T-helper 1 cell (primary cell): ENCODE results near the gene NMT1.

Source experiments
- DNase-seq, 5 donors: peaks; one replicate each; pipeline ENCODE4 v3.0.0-alpha.2; 2012 to 2020
- total RNA-seq, 4 donors: gene quantifications; one replicate each; lab custom pipeline; 2026; lab: John Stamatoyannopoulos, UW

NMT1 gene
- 44.6 to 108 (median 90.8) reads per million in 4 donors for total RNA-seq

GRCh38 chr17:45060797-45061605 is at the start of gene NMT1:
Gene NMT1, plus strand, starts transcription at chr17:45061317. Its CDS starts 13 bp downstream, at chr17:45061330.
- DNase-seq = peak; percentile 89 to 99 (median 93)

- DNase-seq = no peak
Measured at GRCh38 chr17:45011767-45012166, 49.4 kb upstream of the NMT1 start.

GRCh38 chr17:45013021-45013997 is 47.8 kb upstream of the NMT1 start:
- DNase-seq = no peak

GRCh38 chr17:45016237-45016636 is 44.9 kb upstream of the NMT1 start:
- DNase-seq = no peak

GRCh38 chr17:45016823-45017222 is 44.3 kb upstream of the NMT1 start:
- no peak for DNase-seq

GRCh38 chr17:45018514-45018847 is 42.6 kb upstream of the NMT1 start:
- no peak for DNase-seq

- DNase-seq = peak in 2 of 5 donors; percentile 31 to 32
Measured at GRCh38 chr17:45018848-45019711, 42.0 kb upstream of the NMT1 start.

- no peak for DNase-seq
Measured at GRCh38 chr17:45020354-45021138, 40.6 kb upstream of the NMT1 start.

GRCh38 chr17:45021607-45022287 is 39.4 kb upstream of the NMT1 start:
- DNase-seq = peak; percentile 32 to 66 (median 55)

GRCh38 chr17:45022288-45022648 is 38.8 kb upstream of the NMT1 start:
- DNase-seq = no peak

- DNase-seq = no peak
Measured at GRCh38 chr17:45022655-45023339, 38.3 kb upstream of the NMT1 start.

GRCh38 chr17:45029096-45029495 is 32.0 kb upstream of the NMT1 start:
- DNase-seq = no peak

GRCh38 chr17:45029758-45030423 is 31.2 kb upstream of the NMT1 start:
- DNase-seq = no peak

GRCh38 chr17:45030733-45031132 is 30.4 kb upstream of the NMT1 start:
- no peak for DNase-seq

GRCh38 chr17:45031231-45032173 is 29.6 kb upstream of the NMT1 start:
- no peak for DNase-seq

- no peak for DNase-seq
Measured at GRCh38 chr17:45032174-45032541, 29.0 kb upstream of the NMT1 start.

- no peak for DNase-seq
Measured at GRCh38 chr17:45034599-45034998, 26.5 kb upstream of the NMT1 start.

GRCh38 chr17:45035848-45036247 is 25.3 kb upstream of the NMT1 start:
- DNase-seq = no peak

GRCh38 chr17:45036691-45037090 is 24.4 kb upstream of the NMT1 start:
- DNase-seq = no peak
